Brain pericyte (primary cell): Measurements from ENCODE around the gene TRMT61A.

Source experiments
- DNase-seq: peaks from one replicate; pipeline ENCODE4 v3.0.0-alpha.2; 2012; ENCODE audit warnings: low read depth, low spot score

TRMT61A gene

DNA sequence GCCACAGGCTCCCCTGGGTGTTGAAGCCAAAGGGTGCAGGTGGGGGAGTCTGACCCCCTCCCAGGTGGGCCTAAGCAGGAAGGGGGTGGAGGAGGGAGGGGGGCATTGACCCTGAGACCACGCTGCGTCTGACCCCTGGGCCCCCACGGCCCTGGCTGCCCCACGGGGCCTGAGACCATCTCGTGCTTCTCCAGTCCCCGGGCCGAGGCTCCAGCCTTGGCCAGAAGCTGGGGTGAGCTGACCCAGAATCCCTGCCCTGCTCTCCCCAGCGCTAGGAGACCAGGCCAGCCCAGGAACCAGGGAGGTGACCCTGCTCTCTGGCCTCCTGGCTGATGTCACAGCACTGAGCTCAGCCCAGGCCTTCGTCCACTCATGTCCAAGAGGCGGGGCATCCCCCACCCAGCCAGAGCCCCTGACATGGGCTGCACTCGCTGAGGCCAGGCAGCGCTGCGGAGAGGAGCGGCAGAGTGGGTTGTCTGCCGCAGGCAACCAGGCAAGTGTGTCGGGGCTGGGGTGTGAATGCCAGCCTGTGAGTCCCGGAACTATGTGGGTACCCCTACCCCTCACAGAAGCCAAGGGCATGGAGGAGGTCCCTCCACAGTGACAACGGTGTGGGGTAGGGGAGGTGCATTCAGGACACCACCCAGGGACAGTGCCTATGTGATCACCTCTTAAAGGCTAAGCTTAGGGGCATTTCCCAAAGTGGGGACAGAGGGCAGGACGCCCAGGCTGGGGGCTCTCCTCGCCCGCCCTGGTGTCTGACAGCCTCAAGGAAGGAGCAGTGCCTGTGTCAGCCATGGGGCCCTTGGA, 6.3 kb downstream of the TRMT61A start:
- no peak for DNase-seq

DNA sequence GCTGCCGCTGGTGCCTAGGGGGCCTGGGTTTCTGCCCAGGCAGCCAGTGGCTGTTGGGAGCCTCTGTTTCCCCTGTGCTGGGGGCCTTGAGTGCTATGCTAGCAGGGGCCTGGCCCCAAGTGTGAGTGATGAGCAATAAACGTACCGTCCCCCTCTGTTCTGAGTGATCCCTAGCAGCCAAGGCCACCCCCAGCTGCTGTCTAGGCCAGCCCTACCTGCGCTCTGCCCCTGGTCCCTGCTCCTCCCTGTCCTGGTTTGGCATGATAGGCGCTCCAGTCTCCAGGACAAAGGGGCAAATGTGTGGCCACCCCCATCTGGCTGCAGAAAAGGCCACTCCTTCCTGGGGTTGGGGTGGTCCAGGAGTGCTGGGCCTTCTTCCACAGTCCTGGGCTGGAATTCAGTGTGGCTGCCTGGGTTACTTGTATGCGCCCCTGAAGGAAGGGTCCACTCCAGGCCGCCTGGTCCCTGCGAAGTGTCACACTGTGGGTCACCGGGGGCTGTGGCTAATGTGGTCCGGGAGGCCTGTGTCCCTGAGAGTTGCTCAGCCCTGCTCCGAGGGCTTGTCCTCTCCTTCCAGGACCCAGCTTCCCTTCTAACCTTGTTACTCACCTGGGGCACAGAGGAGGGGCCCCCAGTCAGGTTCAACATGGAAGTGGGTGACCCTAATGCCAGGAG, 7.0 kb downstream of the TRMT61A start:
- no peak for DNase-seq

DNA sequence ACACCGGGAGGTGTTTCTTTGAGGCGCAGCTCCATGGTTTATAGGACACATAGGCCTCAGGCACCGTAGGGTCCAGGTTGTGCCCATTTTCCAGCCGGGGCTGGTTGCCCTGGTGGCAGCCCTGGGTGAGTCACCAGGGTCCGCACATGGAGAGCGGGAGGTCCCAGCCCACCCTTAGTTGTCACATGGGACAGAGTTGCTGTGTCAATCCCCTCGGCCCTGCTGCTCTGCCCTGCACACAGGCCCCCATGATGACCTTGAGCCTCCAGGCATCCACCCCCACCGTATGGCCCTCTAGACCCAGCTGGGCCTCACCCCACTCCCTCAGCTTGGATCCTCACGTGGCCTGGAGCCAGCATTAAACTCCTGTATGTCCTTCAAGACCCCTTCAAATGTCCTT, 7.7 kb downstream of the TRMT61A start:
- DNase-seq = no peak

DNA sequence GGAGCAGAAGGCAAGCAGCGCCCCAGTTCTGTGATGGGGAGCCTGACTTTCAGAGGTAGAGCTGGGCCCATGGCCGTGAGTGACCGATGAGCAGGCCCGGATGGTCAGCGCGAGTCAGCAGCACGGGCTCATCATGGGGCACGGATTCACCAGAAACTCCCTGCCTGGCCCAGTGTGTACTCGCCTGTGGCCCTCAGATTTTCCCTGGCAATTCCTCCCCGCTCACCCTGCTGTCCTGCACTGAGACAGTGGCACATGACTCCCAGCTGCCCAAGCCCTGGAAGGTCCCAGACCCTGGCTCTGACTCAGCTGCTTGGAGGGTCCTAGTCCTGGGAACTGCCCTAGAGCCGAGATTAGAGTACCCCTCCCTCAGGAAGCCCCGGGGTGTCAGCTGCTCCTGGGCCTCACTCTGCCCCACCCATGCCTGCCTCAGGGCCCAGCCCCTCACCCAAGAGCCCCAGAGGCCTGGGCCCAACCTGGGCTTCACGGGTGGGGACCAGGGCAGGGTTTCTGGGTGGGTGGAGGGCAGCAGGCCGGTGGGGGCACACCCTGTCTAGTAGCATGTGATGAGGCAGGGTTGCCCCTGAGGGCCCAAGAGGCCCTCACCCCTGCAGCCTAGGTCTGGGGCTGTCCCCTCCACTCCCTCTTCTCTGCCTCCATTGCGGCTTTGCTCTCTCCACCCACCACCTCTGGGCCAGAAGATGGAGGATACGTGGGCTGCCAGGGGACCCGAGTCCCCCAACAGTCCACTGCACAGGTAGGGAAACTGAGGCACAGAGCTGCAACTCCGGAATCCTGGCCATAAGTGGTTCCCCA, 8.4 kb downstream of the TRMT61A start:
- DNase-seq = no peak

DNA sequence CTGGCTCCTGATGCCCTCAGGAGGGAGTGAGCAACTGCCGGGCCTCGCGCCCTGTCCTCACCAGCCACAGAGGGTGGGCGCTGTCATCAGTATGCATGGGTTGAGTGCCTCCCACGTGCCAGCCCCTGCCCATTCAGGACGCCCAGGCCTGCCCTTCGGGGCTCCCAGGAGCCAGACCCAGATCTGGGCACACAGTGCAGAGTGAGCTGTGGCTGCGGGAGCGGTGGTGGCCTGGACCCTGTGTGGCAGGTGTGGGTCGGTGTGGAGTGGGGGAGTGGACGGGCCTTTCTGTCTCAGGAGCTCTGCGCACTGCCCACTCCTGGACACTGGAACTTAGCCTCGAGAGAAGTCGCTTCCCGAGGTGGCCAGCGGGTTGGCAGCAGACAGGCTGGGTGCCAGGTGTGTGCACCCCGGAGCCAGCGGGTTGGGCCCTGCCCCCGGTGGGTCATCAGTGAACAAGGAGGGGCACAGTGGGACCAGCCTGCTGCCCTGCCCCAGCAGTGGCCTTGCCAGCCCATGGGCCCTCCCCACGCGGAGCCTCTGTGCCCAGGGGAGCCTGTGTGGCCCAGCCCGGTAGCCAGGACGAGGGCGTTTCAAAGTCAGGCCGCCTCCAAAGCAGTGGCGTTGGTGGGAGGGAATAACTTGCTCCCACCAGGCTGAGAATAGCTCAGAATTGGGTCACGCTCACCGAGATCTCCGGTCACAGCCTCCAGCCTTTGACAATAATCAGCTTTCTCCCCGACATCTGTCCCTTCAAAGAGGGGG, 9.5 kb downstream of the TRMT61A start:
- no peak for DNase-seq

DNA sequence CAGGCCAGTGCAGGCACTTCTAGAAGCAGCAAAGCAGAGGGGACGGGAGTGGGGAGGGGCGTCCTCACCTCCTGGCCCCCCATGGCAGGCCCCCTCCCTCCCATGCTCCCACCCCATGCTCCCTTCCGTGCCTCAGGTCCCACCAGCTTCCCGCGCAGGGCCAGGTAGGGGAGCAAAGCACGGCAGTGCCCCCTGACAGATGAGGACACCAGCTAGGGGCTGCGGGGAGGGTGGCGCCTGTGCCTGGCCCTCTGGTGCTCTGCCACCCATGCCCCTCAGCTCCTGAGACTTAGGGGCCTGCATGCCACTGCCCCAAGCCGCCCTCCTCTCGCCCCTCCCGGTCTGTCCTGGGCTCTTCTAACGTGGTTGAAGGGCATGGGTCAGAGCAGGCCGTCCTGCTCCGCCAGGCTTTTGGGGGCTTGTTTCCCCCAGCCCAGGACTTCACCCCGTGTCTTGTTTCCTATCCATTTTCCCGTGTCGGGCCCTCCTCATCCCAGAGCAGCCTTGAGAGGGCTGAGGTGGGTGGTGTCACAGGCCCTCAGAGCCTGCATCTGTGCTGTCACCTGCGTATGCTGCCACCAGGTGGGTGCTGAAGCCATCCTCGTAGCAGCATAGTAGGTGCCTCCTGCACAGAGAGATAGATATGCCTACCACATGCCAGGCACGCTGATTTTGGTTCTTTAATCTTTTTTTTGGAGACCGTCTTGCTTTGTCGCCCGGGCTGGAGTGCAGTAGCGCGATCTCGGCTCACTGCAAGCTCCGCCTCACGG, 10.2 kb downstream of the TRMT61A start:
- no peak for DNase-seq

DNA sequence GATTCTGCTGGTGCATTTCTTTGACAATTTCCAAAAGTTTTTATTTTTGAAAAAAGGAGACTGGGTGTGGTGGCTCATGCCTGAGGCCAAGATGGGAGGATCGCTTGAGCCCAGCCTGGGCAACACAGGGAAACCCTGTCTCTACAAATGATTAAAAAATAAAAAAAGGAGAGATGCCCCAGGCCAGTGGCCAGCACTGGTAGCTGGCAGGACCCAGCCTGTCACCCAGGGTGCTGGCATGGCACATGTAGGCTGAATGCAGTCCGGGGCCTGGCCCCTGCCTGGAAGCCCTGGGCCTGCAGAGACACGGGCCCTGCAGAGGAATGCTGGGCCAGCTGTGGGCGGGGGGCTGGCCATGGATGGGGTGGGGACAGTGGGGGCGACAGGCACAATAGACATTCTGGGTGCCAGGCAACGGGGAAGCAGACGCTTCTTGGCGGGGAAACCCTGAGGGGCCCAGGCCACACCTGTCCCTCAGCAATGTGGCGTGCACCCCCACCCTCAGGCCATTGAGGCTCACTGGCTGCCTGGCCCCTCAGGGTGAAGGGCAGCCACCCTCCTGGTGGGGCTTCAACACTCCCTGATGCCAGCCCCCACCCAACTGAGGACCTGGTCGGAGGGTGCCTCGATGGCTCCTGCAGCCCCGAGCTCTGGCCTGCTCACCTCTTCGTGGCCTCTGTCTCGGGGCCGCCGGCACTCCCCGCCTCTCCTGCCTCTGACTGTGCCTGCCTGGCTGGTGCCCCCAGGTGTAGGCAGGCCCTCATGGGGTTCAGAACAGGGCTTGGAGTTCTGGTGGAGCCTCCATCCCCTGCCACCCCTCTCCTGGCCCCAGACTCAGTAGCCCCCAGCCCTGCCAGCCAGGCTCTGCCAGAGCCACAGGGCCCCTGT, 12.1 kb downstream of the TRMT61A start:
- DNase-seq = no peak

DNA sequence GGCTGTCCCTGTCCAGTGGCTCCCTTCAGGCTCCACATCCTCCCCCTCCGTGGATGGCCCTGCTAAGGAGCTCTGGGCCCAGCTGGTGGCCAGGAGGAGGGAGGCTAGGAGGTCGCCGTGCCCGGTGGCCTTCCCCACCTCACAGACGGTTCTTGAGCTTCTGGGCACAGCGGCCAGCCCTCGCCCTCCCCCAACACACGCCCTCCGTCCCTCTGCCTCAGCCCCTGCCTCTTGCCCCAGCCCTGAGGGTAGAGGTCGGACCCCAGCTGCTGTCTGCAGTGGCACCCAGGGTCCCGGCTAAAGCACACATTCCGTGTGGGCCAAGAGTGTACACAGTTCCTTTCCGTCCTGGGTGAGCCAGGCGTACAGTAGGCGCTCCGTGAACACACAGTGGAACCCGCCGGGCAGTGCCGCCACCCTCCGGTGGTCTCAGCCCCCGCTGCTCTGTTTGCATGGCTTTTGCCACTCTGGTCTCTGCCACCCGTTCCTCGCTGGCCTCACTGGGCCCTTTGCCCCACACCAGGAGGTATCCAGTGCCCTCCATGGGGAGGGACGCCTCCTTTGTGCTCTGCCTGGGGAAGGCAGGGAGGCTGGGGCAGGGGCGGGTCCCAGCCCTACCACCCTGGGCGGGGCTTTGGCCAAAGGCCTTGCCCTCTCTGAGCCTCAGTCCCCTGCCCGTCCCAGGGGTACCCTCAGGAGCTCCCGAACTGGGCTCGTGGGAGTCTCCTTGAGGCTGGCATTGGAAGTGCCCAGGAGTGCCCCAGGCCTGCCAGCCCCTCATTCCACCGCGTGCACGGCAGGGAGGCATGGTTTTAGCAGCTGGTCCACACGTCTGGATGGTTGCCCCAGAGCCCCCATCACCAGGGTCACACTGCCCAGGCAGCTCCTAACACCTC, 13.0 kb downstream of the TRMT61A start:
- DNase-seq = no peak

DNA sequence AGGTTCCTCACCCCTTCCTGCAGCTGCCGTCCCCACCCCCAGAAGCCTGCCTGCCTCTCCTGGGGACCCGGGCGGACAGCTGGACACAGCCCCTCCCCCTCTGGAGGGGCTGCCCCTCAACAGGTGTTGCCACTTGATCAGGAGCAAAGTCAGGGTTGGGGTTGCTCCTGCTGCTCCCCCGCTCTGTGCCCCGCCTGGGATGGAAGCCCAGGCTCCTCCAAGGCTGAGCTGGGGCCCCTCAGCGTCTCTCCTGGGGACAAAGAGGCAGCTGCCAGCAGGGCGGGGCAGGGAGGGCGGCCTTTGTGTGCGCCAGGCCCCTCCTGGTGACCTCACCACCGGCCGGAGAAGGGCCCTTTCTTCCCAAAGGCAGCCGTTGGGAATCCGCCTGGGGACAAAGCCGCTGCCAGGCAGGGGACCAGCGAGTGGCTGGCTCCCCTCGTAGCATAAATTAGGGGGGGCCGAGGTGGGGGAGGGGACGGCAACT, 13.7 kb downstream of the TRMT61A start:
- no peak for DNase-seq

DNA sequence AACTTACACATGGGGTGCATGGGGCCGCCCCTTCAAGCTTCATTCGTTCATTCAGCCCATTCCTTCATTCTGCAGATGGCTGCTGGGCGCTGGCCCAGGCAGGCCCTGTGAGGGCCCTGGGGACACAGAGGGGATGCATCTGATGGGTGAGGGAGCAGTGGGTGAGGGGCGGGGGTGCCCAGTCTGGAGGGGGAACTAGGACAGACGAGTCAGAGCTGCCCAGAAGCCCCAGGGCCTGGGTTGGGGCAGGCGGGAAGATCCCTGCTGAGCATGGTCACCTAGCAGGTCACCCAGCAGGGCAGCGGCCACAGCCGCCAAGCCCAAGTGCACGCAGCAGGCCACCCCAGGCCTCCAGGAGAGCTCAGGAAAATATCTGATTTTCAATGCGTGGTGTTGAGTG, 14.1 kb downstream of the TRMT61A start:
- DNase-seq = no peak

DNA sequence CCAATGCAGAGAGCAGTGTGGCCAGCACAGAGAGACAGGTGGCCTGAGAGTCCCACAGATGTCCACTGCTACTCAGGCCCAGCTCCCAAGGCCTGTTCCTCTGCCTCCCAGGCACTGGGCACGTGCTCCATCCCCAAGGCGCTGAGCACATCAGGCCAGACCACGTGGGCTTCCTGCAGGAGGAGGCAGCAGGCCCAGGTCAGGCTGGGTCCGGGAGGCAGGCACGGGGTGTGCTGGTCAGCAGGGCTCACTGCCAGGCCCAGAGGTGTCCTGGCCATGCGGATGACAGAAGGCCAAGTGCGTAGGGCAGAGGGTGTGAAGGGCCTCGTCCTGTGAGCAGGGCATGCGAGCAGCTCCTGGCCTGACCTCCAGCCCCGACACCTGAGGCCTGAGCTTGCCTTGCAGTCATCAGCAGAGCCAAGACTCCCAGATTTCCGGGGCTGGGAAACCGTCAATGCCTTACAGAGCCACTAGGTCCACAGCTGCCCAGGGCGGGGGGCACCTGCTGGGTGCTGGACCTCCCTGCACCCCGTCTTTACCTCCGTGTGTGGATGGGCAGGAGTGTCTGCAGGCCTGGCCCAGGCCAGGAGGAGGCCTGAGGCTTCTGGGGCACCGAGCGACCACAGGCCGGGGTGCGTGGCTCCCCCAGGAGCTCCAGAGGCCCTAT, 14.9 kb downstream of the TRMT61A start:
- DNase-seq = no peak

DNA sequence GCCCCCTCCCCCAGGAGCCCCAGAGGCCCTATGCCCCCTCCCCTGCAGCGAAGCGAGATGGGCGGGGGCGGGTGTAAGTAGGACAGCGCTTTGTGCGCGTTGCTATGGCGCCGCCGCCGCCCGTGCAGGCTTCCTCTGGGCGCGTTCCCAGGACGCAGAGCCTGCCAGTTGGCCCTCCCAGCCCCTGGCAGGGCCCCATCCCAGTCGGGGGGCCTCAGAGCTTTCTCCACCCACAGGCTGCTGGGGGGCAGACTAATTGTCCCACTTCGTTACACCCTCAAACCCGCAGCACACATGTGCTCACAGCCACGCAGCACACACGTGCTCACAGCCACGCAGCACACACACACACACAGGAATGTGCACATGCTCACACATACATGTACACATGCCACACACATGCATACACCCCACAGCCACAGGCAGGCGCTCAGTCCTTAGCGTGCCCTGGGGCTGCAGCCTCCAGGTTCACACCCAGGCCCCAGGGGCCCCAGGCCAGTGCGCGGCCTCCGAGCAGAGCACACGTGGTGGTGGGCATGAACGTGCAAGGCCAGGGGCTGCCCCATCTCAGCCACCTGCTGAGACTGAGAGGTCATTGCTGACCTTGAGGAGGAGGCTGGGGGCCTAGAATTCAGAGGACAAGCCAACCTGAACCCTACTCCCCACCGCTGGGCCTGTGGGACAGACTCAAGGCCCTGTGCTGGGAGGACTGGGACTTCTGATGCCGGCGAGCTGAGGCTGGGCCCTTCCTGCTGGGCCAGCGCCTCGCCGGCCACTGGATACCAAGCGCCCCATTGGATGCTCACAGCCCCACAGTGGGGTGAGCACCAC, 15.6 kb downstream of the TRMT61A start:
- no peak for DNase-seq

DNA sequence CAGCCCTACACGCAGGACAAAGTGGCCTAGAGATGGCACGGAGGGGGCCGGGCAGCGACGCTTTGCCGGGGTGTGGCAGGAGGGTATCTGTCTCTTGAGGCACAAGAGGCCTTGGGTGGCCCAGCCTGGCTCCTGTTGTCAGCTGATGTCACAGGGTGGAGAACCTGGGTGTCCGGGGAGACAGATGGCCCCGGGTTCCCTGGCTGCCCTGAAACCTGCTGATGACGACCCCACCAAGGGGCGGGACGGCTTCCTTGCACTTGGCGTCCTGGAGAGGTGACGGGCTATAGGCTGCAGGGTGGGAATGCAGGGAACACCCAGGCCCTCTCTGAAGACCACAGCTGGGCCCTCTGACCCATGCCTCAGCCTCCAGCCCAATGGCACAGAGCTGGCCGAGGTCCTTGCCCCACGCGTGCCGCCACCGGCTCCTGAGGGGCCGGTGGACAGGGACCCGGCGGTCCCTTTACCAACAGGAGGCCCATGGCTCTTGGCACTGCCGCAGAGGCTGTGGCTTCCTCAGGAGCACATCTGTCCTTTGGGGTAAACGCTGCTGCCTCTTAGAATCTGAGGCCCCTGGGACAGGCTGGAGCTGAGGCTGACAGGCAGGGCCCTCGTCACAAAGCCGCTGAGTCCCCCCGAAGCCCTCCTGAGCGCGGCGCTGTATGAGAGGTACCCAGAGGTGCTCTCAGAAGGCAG, 16.4 kb downstream of the TRMT61A start:
- DNase-seq = no peak

DNA sequence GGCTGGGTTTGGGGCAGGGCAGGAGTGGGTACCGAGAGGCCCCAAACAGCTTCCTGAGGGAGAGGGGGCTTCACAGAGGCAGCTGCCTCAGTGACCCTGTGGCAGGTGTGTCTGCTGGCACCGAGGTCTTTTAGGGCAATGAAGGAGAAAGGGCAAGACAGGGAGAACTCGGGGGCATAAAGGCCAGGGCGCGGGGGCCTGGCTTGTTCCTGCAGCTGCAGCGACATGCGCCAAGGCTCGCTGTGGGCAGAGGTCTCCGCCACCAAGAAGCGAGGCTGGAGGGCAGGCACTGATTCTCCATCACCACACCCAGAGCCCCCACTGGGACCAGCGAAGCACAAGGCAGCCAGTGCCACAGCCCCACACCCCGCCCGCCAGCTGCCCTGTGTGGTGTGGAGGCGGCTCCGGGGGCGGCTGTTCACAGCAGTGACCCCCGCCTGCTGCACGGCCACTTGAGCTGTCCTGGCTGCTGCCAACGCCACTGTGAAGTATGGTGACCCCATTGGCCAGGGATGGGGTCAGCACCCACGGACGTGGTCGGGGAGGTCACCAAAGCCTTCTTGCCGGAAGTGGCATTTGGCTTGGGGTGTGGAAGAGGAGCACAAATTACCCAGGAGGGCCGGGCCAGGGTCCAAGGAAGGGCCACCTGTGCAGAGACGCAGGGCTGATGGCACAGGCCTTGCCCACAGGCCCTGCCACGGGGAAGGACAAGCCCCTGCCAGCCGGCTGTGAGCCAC, 17.1 kb downstream of the TRMT61A start:
- no peak for DNase-seq

DNA sequence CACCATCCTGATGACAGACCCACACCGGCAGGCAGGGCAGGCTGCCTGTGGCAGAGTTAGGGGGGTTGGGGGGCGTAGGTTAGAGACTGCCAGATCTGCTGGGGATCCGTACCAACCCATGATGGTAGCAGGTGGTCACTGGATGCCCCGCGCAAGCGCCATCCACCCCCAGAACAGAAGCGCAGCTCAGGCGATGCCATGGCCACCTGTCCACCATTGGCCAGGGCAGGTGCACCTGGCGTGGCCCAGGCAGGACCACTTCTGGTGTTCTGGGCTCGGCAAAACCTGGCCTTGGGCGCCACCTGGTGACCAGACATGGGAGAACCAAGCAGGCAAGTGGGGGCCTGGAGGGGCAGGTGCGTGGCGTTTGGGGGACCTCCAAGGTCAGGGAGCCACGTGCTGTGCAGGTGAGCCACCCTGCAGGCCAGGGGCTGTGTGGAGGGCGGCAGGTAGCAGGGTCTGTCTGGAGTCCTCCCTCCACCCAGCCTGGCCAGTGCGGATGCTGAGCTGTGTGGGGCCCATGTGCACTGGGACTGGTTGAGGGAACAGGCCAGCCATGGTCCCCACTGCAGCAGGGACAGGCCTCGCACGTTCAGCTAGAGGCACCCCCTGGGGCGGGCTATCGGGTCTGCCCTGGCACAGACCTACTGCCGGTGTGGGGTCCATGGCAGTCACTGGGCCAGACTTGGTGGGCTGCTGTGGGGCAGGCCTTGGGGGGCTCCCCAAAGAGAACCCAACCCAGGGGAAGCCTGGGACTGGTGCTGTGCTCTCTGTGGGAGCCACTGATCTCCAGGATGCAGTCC, 17.9 kb downstream of the TRMT61A start:
- no peak for DNase-seq
